HL-60/S4 (cell line): ENCODE measurements around the gene CTTNBP2.

Source experiments
- in situ Hi-C: fragments of 300-500 bp; cut with MboI; formaldehyde crosslinking; loops from 2 replicates; pipeline ENCODE4 v1.14.3; 2022; ENCODE audit warnings: low sequenced_read_pairs

Gene CTTNBP2

DNA sequence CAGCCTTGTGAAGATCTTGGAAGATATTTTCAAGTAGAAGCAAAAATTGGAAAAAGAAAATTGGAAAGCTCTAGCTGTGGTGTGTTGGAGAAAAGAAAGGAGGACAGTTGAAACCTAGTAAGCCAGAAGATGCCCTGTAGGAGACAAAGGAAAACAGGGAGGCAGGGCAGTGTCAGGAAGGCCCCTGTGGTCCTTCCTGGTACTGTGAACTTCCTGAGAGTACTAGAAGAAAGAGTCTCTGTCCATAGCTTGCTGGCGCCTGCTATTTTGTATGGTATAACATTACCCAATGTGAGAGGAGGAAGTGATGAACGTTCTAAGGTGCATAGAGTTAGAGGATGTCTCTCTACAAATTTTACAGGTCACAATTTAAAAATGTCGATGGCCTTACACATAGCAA is 183.1 kb downstream of the CTTNBP2 start:
- in situ Hi-C loops, result no loop called here

DNA sequence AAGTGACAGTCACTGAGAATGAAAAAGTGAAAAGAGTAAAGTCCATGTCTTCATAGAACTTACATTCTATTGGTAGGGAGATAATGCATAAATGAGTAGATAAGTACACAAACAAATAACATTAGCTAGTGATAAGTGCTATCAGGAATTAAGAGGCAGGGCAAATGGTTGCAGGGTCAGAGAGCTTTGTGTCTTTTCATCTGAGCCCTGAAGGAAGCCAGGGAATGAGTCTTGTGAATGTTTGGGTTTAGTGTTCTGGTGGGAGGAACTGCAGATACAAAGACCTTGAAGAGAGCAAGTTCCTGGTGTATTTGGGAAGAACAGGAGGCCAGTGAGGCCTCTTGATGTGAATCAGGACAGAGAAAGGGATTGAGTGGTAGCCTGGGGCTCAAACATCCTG is 183.8 kb downstream of the CTTNBP2 start:
- in situ Hi-C loops, result no loop called here

DNA sequence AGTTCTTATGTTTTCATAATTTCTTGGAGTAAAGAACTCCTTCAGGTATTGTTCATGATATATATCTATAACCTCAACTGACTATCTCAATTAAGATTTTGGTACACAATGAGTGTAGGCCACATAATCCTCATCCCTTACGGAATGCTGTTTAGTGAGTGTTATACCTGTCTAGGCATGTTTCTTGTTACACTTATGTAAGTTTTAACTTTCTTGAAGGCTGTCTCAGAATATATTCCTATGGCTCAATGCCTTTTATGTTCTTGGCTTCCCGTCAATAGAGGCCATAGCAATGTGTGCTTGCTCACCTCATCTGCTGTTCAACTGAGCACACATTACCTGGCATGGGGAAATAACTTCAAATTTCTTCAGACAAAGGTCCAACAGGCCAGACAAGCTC is 185.1 kb downstream of the CTTNBP2 start:
- in situ Hi-C loops, result no loop called here

DNA sequence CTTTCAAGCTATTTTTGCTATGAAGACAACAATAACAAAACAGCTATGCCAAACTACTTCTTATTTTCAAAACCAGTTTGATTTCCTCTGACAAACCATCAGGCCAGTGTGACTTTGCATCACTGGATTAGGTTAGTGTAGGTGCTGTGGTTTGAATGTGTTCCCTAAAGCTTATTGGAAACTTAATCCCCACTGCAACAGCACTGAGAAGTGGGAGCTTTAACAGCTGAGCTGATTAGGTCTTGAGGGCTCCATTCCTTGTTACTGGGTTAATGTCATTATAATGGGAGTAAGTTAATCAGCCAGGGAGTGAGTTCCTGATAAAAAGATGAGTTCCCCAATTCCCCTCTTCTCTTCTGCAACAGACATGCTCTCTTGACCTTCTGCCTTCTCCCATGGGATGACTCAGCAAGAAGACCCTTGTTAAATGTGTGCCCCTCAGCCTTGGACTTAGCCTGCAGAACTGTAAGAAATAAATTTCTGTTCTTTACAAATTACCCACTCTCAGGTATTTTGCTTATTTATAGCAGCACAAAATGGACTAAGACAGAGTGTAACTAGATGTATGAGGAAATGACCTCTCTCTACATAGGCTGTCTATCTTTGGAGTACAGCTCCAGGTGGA is 186.8 kb downstream of the CTTNBP2 start:
- in situ Hi-C loops, result no loop called here

DNA sequence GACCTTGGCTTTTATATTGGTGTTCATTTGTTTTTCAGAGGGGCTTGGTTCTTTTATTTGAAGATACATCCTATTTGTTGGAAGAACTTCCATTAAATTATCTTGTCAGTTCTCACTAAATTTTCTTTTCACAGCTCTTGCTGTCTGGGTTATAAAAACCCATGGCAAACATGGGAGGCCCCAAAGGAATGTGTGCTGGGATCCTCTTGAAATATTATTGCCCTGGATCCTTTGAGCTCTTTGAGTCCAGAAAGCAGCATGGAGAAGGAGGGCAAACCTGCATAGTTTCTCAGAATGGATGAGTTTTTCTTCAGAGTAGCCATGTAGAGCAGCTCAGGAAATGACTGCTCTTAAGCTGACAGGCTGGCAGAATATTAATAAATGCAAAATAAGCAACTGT is 187.4 kb downstream of the CTTNBP2 start:
- in situ Hi-C loops, result no loop called here

DNA sequence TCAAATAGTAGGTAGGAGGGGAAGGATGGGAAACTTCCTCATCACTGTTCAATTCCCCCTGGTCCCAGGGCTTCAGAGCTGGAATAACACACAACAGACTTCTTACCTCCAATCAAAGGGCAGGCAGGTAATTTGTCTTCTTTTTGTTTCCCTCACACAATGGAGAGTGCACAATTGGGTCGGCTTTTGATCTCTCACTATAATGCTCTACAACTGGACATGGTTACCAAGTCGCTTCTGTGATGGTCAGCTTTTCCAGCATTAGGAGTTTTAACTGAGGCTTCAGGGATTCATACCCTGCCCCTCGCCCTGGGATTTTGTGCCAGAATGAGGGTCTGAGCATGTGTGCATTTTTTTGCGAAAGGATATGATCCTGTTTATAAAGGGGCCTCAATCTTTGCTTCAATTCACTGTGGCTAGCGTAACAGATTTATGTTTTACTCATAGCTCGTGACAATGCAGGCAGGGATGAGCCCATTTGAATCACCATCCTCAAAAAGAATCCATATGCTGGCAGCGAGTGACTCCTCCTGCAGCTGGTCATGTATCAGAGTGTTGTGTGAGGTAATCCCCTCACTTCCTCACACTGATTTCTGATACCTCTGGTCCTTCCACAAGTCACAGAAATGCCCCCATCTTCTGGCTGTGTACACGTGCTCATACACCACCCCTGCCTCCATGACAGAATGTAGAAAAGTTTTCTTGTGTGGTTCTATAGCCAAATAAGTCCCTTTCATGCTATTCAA is 189.6 kb downstream of the CTTNBP2 start:
- in situ Hi-C loops, result no loop called here

DNA sequence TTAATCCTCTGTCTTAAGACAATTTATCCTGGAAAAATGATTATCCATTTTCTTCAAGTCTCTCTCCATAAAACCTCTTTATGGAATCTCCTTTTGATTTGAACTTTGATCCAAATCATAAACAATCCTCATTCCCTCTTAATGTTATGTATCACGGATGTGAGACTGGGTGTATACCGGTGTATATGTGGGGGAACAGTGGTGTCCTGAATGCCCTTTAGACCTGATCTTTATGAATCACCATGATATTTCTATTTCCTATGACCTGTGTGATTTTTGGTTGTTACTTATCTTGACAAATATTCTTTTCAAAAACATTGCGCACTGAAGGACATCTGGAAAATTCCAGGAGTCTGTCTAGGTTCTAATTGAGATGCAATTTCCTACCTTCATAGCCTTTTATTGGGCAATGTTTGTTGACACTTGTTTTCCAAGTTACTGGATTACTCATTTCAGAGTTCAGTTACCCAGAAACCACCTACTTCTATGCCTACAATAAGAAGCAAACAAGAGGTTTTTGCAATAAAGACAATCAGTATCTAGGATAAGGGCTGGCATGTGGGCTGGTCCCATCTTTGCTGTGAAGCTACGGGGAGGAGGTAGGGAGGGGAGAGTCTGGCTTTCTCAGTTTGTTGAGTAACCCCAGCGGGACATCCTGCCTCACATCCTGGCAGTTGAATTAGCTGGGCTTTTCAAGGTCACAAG is 190.4 kb downstream of the CTTNBP2 start:
- in situ Hi-C loops, result no loop called here

DNA sequence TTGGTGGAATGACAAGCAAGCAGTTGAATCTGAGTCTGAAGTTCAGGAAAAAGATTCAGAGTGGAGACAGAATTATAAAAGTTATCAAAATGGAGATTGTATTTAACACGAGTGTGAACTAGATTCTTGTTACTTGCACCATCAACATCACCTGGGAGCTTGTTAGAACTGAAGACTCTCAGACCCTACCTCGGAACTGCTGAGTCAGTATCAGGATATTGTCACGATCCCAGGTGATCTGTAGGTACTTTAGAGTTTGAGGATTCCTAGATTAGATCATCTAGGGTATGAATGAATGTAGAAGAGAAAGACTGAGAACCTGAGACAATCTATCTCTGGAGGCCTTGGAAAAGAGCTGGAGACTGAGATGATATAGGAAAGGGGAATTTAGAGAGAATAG is 194.1 kb downstream of the CTTNBP2 start:
- in situ Hi-C loops, result no loop called here

DNA sequence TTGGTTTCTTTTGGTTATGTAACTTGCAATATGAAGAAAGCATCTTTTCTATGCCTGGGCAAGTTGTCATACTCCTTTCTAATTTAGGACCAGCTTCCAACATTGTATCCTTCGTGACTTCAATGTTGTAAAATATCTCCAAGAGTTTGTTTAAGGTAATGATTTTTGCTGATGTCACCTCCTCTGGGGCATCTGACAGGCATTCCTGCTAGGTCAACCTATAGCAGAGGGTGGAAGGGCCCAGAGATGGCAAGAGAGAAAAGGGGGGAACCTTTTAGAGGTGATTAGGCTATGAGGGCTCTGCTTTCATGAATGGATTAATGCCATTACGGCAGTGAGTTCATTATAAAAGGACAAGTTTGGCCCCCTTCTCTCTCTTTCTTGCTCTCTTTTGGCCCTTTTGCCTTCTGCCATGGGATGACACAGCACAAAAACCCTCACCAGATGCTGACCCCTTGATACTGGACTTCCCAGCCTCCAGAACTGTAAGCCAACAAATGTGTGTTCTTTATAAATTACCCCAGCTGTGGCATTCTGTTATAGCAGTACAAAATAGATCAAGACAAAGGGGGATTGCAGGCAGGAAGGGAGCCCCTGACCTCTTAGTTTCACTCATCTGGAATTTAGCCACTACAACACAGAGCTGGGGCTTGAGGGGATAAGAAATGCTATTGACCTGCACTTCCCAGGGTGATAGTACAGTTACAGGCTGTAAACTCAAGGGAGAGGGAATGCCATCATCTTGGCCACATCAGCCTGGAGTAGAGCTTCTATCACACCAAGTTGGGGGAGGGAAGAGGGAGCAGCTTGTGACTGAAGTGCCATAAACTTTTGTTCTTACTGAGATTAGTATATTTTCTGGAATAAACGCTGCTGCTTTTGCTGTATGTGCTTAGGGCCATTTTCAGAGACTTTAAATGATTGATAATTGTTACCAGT is 197.5 kb downstream of the CTTNBP2 start:
- in situ Hi-C loops, result no loop called here

DNA sequence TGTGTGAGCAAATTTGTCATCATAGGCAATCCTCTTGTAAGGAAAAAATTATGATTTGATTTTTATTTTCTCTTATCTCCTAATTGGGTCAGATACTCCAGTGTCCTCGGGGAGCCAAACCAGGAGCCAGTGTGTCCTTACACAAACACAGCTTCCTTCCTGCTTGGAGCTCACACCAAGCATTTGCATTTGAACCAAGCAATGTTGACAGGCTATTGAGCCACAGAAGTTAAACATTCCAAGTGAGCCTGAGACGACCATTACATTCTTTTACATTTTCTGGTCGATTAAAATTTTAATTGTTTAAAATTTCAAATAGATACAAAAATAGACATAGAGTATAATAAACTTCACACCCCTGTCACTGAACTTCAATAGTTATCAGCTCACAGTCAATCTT is 198.6 kb downstream of the CTTNBP2 start:
- in situ Hi-C loops, result no loop called here

DNA sequence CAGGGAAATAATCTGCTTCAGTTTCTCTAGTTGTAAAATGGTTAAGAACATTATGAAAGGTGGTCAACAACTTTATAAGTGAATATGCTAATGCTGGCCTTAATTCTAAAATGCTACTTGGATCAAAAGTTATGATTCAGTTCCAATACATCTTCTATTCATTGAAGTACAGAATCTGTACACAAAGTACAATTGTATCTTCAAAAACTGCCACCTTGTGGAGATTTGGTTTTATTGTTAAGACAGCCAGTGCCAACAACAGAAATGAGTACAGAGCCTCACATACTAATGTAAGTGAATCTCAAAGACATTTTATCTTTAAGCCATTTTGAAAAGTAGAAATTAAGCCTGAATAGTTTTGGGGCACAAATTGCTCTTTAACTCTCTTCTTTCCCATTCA is 199.4 kb downstream of the CTTNBP2 start:
- in situ Hi-C loops, result no loop called here

DNA sequence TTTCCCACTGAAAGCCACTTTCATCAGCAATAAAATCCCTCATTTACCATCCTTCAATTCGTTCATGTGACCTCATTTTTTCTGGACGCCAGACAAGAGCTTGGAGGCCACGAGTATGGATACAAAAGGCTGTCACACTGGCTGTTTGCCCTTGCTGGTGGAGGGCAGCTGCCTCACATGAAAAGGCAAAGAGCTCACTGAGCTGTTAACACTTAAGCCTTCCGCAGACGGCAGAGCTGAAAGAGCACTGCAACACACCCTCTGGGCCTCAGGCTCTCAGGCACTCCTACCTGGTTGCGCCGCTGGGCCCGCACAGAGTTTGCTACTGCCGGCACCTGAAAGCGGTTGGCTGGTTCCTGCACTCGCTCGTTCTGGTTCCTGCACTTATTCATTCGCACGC is 199.9 kb downstream of the CTTNBP2 start:
- in situ Hi-C loops, result no loop called here

DNA sequence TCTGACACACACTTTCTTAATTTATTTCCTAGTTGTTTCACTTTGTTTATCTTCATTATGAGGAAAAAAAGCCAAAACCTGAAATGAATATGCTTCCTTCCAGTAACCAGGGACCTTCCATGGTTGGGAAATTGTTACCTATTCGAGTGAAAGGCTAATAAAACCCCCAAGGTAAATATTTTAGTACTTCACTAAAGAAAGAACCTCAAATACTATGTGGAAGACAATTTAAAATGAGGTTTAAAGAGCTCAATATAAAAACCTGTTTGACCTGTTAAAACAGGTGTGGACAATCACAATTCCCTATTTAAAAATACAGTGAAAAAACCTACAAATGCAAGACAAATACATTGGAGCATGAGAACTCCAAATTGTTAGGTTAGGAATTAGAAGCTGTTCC is 200.8 kb downstream of the CTTNBP2 start:
- in situ Hi-C loops, result no loop called here

DNA sequence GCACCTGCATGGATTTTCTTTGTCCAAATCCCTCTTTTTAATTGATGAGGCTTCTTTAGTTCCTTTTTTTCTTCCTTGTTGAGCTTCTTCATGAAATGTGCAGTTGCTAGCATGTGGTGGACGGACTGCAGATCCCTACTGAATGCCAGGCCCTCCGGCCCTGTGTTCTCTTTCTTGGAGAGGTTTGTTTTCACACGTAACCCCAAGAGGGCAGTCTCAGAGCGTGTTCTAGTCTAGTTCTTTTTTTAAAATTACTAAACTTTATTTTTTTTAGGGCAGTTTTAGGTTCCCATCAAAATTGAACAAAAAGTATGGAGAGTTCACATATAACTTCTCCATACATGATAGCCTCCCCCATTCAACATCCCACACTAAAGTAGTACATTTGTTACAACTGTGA is 203.4 kb downstream of the CTTNBP2 start:
- in situ Hi-C loops, result no loop called here

DNA sequence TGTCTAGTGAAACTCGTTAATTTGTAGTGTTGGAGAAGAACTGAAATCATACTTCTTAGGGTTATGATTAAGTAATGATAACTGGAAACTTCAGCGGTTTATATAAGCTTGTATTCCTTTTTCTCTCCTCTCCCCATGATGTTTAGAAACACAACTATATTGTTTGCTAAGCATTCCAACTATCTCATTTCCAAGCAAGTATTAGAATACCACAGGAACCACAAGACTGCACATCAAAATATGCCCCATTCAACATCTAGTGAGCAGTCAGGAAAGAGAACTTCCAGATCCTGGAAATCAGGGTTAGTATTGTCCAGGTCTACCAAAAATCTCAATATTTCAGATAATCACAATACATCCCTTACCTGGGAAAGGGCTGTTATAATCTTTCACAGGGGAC is 205.8 kb downstream of the CTTNBP2 start:
- in situ Hi-C loops, result no loop called here

DNA sequence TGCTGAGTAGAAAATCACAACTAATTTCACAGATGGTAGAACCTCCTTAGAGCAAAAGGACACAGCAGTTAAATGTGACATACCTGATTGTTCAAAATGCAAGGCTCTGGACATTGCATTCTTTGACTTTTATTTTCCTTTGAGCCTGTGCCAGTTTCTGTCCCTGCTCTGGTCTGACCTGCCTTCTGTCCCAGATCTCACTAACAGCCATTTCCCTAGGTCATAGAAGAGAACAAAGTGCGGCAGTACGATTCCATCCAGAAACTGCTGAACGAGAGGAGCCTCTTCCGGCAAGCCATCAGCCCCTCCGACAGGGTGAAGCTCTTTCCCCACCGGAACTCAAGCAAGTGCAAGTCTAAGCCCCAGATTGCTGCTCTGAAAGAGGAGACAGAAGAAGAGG is 206.6 kb downstream of the CTTNBP2 start:
- in situ Hi-C loops, result no loop called here

DNA sequence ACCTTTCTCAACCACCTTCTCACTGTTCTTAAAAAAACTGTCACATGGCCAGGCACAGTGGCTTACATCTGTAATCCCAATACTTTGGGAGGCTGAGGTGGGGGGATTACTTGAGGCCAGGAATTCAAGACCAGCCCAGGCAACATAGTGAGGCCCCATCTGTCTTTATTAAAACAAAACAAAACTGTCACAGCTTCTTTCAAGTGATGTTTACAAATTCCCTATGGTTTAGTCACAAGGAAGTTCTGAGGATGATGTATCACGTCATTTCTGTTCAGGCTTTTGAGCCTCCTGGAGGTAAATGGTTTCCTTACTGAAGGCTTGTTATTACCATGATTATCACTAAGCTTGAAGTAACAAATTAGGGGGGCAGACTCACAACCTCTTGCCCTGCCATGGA is 207.2 kb downstream of the CTTNBP2 start:
- in situ Hi-C loops, result no loop called here

DNA sequence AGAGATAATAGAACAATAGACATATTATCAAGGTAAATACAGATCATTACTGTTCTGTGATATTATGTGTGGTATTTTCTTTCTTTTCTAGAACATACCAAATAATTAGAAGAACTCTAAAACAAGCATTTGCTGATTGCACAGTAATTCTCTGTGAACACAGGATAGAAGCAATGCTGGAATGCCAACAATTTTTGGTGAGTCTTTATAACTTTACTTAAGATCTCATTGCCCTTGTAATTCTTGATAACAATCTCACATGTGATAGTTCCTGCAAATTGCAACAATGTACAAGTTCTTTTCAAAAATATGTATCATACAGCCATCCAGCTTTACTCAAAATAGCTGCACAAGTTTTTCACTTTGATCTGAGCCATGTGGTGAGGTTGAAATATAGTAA is 207.9 kb downstream of the CTTNBP2 start:
- in situ Hi-C loops, result no loop called here

DNA sequence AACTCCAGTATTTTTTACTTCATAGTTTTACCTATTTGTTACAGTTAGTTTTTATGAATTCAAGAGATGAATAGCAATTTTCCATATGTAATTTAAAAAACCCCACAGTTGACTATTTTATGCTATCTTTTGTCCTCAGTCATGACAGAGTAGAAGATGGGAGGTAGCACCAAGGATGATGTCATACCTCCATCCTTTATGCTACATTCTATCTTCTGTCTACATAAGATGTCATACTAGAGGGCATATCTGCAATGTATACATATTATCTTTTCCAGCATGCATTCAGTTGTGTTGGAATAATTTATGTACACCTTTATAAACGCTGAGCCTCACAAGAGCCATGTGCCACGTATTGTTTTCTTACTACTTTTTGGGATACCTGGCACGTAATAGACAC is 209.2 kb downstream of the CTTNBP2 start:
- in situ Hi-C loops, result no loop called here

DNA sequence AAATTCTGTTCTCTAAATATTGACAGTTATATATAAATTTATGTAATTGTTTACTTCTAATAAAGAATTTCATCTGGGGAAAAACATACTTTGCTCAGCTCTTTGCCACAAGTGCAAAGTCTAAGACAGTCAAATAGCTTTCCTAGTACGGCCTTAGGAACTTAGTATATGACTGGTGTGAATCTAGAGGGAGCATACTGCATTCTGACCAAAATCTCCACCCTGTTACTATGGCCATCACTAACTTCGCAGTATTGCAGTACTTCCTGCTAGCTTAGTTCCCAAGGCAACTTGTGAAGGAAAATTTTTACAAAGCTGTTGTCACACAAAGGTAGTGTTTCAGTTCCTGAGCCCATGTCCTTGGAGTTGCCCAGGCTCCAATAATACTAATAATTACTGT is 211.9 kb downstream of the CTTNBP2 start:
- in situ Hi-C loops, result no loop called here
